BLaER1 (cell line): ENCODE results near the gene MAS1L.

ENCODE experiments used
- H3K27ac ChIP-seq: shearing (Covaris generic); formaldehyde crosslinking; 2 replicates; pipeline ENCODE4 v1.8.1; 2022
- H3K27me3 ChIP-seq: shearing (Covaris generic); formaldehyde crosslinking; 2 replicates; pipeline ENCODE4 v1.8.1; 2022
- H3K36me3 ChIP-seq: shearing (Covaris generic); formaldehyde crosslinking; 2 replicates; pipeline ENCODE4 v1.8.1; 2022
- H3K4me1 ChIP-seq: shearing (Covaris generic); formaldehyde crosslinking; 2 replicates; pipeline ENCODE4 v1.8.1; 2022
- H3K4me2 ChIP-seq: shearing (Covaris generic); formaldehyde crosslinking; 2 replicates; pipeline ENCODE4 v1.8.1; 2022
- H3K4me3 ChIP-seq: shearing (Covaris generic); formaldehyde crosslinking; 2 replicates; pipeline ENCODE4 v1.8.1; 2022
- H3K9ac ChIP-seq: shearing (Covaris generic); formaldehyde crosslinking; 2 replicates; pipeline ENCODE4 v1.8.1; 2022
- H3K9me3 ChIP-seq: shearing (Covaris generic); formaldehyde crosslinking; 2 replicates; pipeline ENCODE4 v1.8.1; 2022
- H4K20me1 ChIP-seq: shearing (Covaris generic); formaldehyde crosslinking; 2 replicates; pipeline ENCODE4 v1.8.1; 2022
- Cebpa-rat ChIP-seq: shearing (Covaris generic); IDR thresholded peaks from 2 replicates; pipeline ENCODE4 v1.8.1; 2022

Gene MAS1L

DNA sequence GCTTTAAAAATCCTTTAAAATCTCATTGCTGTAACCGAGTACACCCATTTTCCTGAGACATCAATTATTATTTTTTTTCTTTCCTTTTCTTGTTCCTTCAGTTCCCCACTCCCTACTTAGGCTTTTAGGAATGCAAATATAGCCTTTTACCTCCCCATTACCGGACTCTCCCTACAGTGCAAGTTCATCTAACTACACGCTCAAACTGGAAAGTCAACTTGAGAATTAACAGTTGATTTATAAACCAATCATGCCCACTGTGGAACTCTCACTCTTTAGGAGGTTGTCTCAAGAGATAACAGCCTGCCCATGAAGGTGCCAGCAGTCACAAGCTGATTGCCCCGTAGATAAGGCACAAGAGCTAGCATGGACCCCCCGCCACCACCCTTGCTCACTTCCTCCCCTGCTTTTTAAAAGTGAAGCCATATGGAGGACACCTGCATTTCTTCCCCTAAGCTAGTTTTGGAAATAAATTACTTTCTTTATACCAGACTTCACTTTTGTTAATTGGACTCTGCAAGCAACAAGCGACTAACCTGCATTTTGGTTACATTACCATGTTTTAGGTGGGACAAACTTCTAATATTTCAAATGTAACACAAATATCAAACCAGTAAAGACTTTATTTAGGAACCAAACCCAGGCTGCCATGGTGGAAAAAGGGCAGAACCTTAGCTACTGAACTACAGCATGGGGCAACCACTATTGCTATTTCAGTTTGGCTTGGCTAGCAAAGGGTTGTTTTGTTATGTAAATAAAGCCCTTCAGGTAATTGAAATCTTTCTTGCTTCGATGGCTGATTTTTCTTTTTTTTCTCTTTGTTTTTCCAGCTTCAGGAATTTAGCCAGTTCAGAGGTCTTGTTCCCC is 36.9 kb upstream of the MAS1L start:
- peaks cover 12% of the 10 kb centered on the region for H3K9me3 ChIP-seq
- no peak overlapping the region for H3K4me2 ChIP-seq
- no peak overlapping the region for H3K4me3 ChIP-seq
- H3K4me1 ChIP-seq = no peaks in the 10 kb centered on the region
- no peak overlapping the region for H3K27ac ChIP-seq
- H3K9ac ChIP-seq = no peak overlapping the region
- H3K27me3 ChIP-seq = no peaks in the 10 kb centered on the region
- no peak for TF ChIP-seq Cebpa-rat
- no peaks in the 10 kb centered on the region for H4K20me1 ChIP-seq
- no peaks in the 10 kb centered on the region for H3K36me3 ChIP-seq

GRCh38 chr6:29524044-29524443 is 36.3 kb upstream of the MAS1L start:
- no peak overlapping the region for H3K27ac ChIP-seq
- no peak overlapping the region for H3K4me3 ChIP-seq
- H3K9ac ChIP-seq = no peak overlapping the region
- H3K36me3 ChIP-seq = no peaks in the 10 kb centered on the region
- H3K27me3 ChIP-seq = no peaks in the 10 kb centered on the region
- H3K4me1 ChIP-seq = no peaks in the 10 kb centered on the region
- H4K20me1 ChIP-seq = no peaks in the 10 kb centered on the region
- H3K4me2 ChIP-seq = no peak overlapping the region
- H3K9me3 ChIP-seq = peaks cover 12% of the 10 kb centered on the region
- no peak for TF ChIP-seq Cebpa-rat

- Histone ChIP-seq H3K4me1 (no peaks in the 10 kb centered on the region), H3K4me2 (no peak overlapping the region), H3K9me3 (peaks cover 12% of the 10 kb centered on the region), H3K36me3 (no peaks in the 10 kb centered on the region), H3K4me3 (no peak overlapping the region), H3K27me3 (no peaks in the 10 kb centered on the region), H4K20me1 (no peaks in the 10 kb centered on the region), H3K27ac (no peak overlapping the region), H3K9ac (no peak overlapping the region)
- no peak for TF ChIP-seq Cebpa-rat
These were observed 34.5 kb upstream of the MAS1L start for GRCh38 chr6:29522227-29522626.

DNA sequence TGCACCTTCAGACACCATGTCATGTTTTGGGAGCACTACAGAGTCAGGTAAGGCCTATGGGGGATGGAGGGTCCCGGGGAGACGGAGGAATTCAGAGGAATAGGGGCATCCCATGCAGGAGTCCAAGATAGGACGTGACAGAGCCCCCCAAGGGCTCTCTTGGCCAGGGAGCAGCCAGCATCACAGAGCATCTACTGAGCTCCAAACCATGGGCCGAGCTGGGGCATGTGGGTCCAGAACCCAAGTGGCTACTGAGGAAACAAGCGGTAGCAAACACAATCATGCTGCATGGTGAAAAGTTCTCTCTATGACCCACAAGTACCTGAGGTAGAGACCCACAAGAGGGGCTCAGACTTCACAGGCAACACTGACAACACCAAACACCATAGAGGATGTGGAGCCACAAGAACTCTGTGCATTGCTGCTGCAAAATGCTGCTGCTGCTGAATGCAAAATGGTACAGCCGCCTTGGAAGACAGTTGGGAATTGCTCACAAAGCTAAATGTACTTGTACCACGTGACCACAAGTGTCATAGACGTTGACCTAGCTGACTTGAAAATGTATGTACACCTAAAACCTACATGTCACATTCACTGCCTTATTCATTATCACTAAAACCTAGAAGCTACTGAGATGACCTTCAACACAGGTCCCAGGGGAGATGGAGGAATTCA is 33.4 kb upstream of the MAS1L start:
- H3K36me3 ChIP-seq = no peaks in the 10 kb centered on the region
- H3K4me1 ChIP-seq = no peaks in the 10 kb centered on the region
- no peaks in the 10 kb centered on the region for H3K27me3 ChIP-seq
- peaks cover 12% of the 10 kb centered on the region for H3K9me3 ChIP-seq
- no peak overlapping the region for H3K9ac ChIP-seq
- H3K27ac ChIP-seq = no peak overlapping the region
- no peak for TF ChIP-seq Cebpa-rat
- no peaks in the 10 kb centered on the region for H4K20me1 ChIP-seq
- H3K4me2 ChIP-seq = no peak overlapping the region
- no peak overlapping the region for H3K4me3 ChIP-seq

DNA sequence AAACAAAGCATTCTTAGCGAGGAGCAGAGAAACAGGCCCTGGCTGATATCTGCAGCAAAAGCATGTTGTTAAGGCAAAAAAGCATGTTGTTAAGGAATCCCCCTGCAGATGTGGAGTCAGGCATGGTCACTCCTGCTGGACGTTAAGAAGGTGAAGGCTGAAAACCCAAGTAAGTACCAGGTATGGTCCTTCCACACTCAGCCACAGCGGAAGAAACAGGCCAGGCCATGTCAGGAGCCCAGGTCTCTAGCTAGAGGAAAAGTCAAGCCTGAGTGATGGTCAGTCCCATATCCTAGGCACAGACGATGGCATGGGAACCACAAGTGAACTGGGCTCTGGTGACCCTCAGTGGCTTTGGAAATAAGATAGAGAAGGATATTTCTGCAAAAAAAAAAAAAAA is 32.5 kb upstream of the MAS1L start:
- Histone ChIP-seq H3K36me3 (no peaks in the 10 kb centered on the region), H3K27me3 (no peaks in the 10 kb centered on the region), H3K27ac (no peak overlapping the region), H3K4me1 (no peaks in the 10 kb centered on the region), H3K9ac (no peak overlapping the region), H3K9me3 (peaks cover 12% of the 10 kb centered on the region), H3K4me2 (no peak overlapping the region), H4K20me1 (no peaks in the 10 kb centered on the region), H3K4me3 (no peak overlapping the region)
- TF ChIP-seq Cebpa-rat = no peak

- no peaks in the 10 kb centered on the region for H4K20me1 ChIP-seq
These were observed 31.7 kb upstream of the MAS1L start for GRCh38 chr6:29519291-29520010.

GRCh38 chr6:29517728-29518440 is 30.1 kb upstream of the MAS1L start:
- no peak overlapping the region for H3K4me3 ChIP-seq
- H3K27ac ChIP-seq = no peak overlapping the region
- H4K20me1 ChIP-seq = no peaks in the 10 kb centered on the region
- no peaks in the 10 kb centered on the region for H3K27me3 ChIP-seq
- H3K9me3 ChIP-seq = peaks cover 5% of the 10 kb centered on the region; the same call in 1 of the 2 replicates
- no peaks in the 10 kb centered on the region for H3K4me1 ChIP-seq
- H3K9ac ChIP-seq = no peak overlapping the region
- H3K4me2 ChIP-seq = no peak overlapping the region
- H3K36me3 ChIP-seq = no peaks in the 10 kb centered on the region
- TF ChIP-seq Cebpa-rat = no peak

More at GRCh38 chr6:29519291-29520010, 31.7 kb upstream of the MAS1L start:
- Histone ChIP-seq H3K4me3 (no peak overlapping the region), H3K9ac (no peak overlapping the region), H3K27ac (no peak overlapping the region), H3K4me2 (no peak overlapping the region), H3K27me3 (no peaks in the 10 kb centered on the region), H3K4me1 (no peaks in the 10 kb centered on the region), H3K36me3 (no peaks in the 10 kb centered on the region), H3K9me3 (peaks cover 12% of the 10 kb centered on the region)
- no peak for TF ChIP-seq Cebpa-rat

GRCh38 chr6:29517245-29517644 is 29.5 kb upstream of the MAS1L start:
- H3K4me3 ChIP-seq = no peak overlapping the region
- H3K27me3 ChIP-seq = no peaks in the 10 kb centered on the region
- H3K9ac ChIP-seq = no peak overlapping the region
- H3K27ac ChIP-seq = no peak overlapping the region
- no peaks in the 10 kb centered on the region for H3K9me3 ChIP-seq
- H4K20me1 ChIP-seq = no peaks in the 10 kb centered on the region
- no peaks in the 10 kb centered on the region for H3K36me3 ChIP-seq
- H3K4me1 ChIP-seq = no peaks in the 10 kb centered on the region
- no peak overlapping the region for H3K4me2 ChIP-seq
- TF ChIP-seq Cebpa-rat = no peak

DNA sequence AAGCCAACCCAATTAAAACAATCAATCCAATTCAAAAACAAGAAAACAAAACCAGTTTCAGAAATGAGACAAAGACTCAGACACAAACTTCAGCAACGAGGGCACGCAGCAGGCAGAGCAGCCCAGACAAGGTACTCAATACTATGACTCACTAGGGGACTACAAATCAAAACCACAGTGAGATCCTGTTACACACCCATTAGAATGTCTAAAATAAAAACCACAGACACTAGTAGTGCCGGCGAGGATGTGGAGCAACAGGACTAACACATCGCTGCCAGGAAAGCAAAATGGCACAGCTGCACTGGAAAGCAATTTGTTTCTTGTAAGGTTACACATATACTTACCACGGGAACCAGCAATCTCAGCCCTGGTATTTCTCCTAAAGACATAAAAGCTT is 28.4 kb upstream of the MAS1L start:
- Histone ChIP-seq H3K4me1 (no peaks in the 10 kb centered on the region), H3K4me2 (no peak overlapping the region; the same call in 1 of the 2 replicates), H3K4me3 (no peak overlapping the region), H3K27me3 (no peaks in the 10 kb centered on the region), H3K36me3 (no peaks in the 10 kb centered on the region), H3K9ac (no peak overlapping the region), H3K27ac (no peak overlapping the region), H3K9me3 (no peaks in the 10 kb centered on the region), H4K20me1 (no peaks in the 10 kb centered on the region)
- TF ChIP-seq Cebpa-rat = no peak
